Caco-2 (cell line): Measurements from ENCODE around the gene GPER1. TPM values are rescaled to one million over a fixed set of nuclear protein-coding genes. Genes with fewer than 3 reads are reported as not detected.
A peak's percentile ranks its signal among the peaks of the same experiment; 100 is the strongest.

ENCODE experiments used
- BruUV-seq: library from RNA; stranded (reverse); fragments of 400-500 nt; replicated peaks from 2 replicates; lab custom pipeline; 2021; lab: Mats Ljungman, UMichigan
- CTCF ChIA-PET: fragments of 300-600 bp; sonication (Branson Sonifier 250); formaldehyde crosslinking; loops from one replicate; lab custom pipeline; 2022; ENCODE audit warnings: antibody characterized with exemption; lab: Charles Lee
- POLR2A ChIA-PET: fragments of 300-600 bp; sonication (Branson Sonifier 250); formaldehyde crosslinking; loops from one replicate; lab custom pipeline; 2022; ENCODE audit warnings: antibody characterized with exemption; lab: Charles Lee
- DNase-seq, 2 experiments: peaks; one replicate each; pipeline versions ENCODE4 v3.0.0 to v3.0.0-alpha.2; 2020 to 2022
- H3K27me3 ChIP-seq: replicated peaks from 2 replicates; pipeline ENCODE4 v1.6.0; 2011; ENCODE audit warnings: low read length; ENCODE audit not compliant: control insufficient read depth, insufficient read depth
- H3K36me3 ChIP-seq: 2 replicates; pipeline ENCODE4 v1.5.1; 2011; ENCODE audit warnings: low read length; ENCODE audit not compliant: control insufficient read depth, insufficient read depth
- H3K4me1 ChIP-seq: fragments of 250-450 bp; sonication (Bioruptor Pico); 2 replicates; pipeline ENCODE4 v1.5.1; 2020; ENCODE audit warnings: mild to moderate bottlenecking
- H3K4me3 ChIP-seq: 2 replicates; pipeline ENCODE4 v1.5.1; 2011; ENCODE audit warnings: low read depth, mild to moderate bottlenecking, control low read depth, low read length
- H3K9me3 ChIP-seq: fragments of 250-450 bp; sonication (Bioruptor Pico); 2 replicates; pipeline ENCODE4 v1.5.1; 2020; ENCODE audit warnings: mild to moderate bottlenecking, moderate library complexity
- H3K27ac Mint-ChIP-seq: one replicate; pipeline ENCODE4 v1.8.0; 2022; ENCODE audit warnings: mixed read lengths; ENCODE audit not compliant: unreplicated experiment
- H3K27me3 Mint-ChIP-seq: one replicate; pipeline ENCODE4 v1.8.0; 2022; ENCODE audit warnings: mixed read lengths; ENCODE audit not compliant: insufficient read depth, unreplicated experiment
- H3K36me3 Mint-ChIP-seq: one replicate; pipeline ENCODE4 v1.8.0; 2022; ENCODE audit warnings: mild to moderate bottlenecking, mixed read lengths; ENCODE audit not compliant: insufficient read depth, unreplicated experiment
- H3K4me1 Mint-ChIP-seq: one replicate; pipeline ENCODE4 v1.8.0; 2022; ENCODE audit warnings: low read depth, mixed read lengths; ENCODE audit not compliant: unreplicated experiment
- H3K4me3 Mint-ChIP-seq: one replicate; pipeline ENCODE4 v1.8.0; 2022; ENCODE audit warnings: mild to moderate bottlenecking, moderate library complexity, mixed read lengths; ENCODE audit not compliant: unreplicated experiment
- H3K9me3 Mint-ChIP-seq: one replicate; pipeline ENCODE4 v1.8.0; 2022; ENCODE audit warnings: mixed read lengths; ENCODE audit not compliant: unreplicated experiment
- CTCF ChIP-seq, 2 experiments: fragments of 200-600 bp in 1 of 2; IDR thresholded peaks; 1 replicate in 1 of 2; 2 replicates in 1 of 2; pipeline versions ENCODE4 v1.5.1 to v1.8.0; 2011 to 2022; ENCODE audit warnings: antibody characterized with exemption in 1 of 2, control low read depth in 1 of 2, inconsistent platforms in 1 of 2, low read depth in 1 of 2, low read length in 1 of 2, mild to moderate bottlenecking in 1 of 2, moderate library complexity in 1 of 2; ENCODE audit not compliant: insufficient read depth in 1 of 2, severe bottlenecking in 1 of 2, unreplicated experiment in 1 of 2
- intact Hi-C: fragments of 100-400 bp; cut with micrococcal nuclease; formaldehyde crosslinking; loops from one replicate; pipeline ENCODE4 v1.10.0; 2022; ENCODE audit not compliant: unreplicated experiment
- total RNA-seq: library from RNA; stranded (reverse); gene quantifications from 2 replicates; pipeline ENCODE4 v1.2.3, GENCODE V29; 2022

Gene GPER1
- total RNA-seq, 1 experiment from 2014 or later = 0.25 TPM

GRCh38 chr7:1101563-1102431 lies 13.9 kb downstream of the GPER1 start:
- no TSS peak for BruUV-seq
- no peaks in the 10 kb centered on the region for H3K27me3 ChIP-seq
- intact Hi-C loops = no loop called here
- Mint-ChIP-seq H3K9me3 (no peaks in the 10 kb centered on the region), H3K27me3 (no peaks in the 10 kb centered on the region), H3K27ac (peak overlapping the region; percentile 57), H3K4me3 (no peak overlapping the region), H3K36me3 (peaks cover 8% of the 10 kb centered on the region), H3K4me1 (no peaks in the 10 kb centered on the region)
- DNase-seq = no peak
- no peaks in the 10 kb centered on the region for H3K9me3 ChIP-seq
- CTCF ChIA-PET = interaction anchor here (0.6 to 0.8 kb wide), 2 partner anchors 22 to 109 kb away, joined by 3 to 6 read pairs; no protein-coding TSS in a partner anchor
- no peak for TF ChIP-seq CTCF (IDR thresholded peaks at IDR 0.05; ENCODE audit: insufficient read depth in 1 of 2, low read depth in 1 of 2, low read length in 1 of 2, severe bottlenecking in 1 of 2, unreplicated experiment in 1 of 2)
- POLR2A ChIA-PET = no interaction called here
- no peak overlapping the region for H3K4me3 ChIP-seq
- no peaks in the 10 kb centered on the region for H3K36me3 ChIP-seq
- H3K4me1 ChIP-seq = no peaks in the 10 kb centered on the region

DNA sequence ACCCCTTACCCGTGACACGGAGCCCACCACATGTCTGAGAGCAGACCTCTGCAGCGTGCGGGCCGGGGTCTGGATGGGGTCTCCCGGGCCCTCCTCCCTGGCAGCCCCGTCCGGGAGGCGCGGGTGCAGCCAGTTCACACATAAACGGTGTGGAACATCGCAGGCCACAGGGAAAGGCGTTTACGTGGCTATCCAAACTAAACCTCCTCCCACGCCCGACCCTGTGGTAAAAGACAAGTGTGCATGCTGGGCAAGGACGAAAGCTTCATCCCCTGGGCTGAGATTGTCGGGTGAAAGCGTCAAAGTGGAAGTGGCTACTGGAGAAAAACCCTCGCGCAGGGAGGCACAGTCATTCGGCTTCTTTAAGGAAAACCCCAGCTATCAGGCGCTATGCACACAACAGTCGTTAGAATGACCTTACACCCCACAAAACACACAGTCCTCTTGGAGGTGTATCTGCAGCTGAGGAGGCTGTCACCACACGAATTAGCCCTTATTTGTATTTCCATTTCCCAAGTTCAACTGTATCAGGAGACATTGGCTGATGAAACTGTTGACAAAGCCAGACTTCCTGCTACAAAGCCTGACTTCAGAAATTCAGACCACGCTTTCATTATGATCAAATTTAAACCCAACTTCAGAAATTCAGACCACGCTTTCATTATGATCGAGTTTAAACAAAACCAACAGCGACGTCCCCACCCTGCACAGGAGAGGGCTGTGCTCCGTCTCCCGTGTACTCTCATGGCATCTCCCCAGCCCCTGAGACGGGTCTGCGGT lies 15.3 kb downstream of the GPER1 start:
- Histone ChIP-seq H3K27me3 (no peaks in the 10 kb centered on the region), H3K36me3 (no peaks in the 10 kb centered on the region), H3K4me1 (no peaks in the 10 kb centered on the region), H3K4me3 (no peak overlapping the region), H3K9me3 (no peaks in the 10 kb centered on the region)
- Mint-ChIP-seq H3K9me3 (no peaks in the 10 kb centered on the region), H3K27me3 (no peaks in the 10 kb centered on the region), H3K27ac (no peak overlapping the region), H3K4me1 (no peaks in the 10 kb centered on the region), H3K36me3 (peaks cover 8% of the 10 kb centered on the region), H3K4me3 (no peak overlapping the region)
- ChIA-PET CTCF (no interaction called here), POLR2A (no interaction called here)
- no peak for TF ChIP-seq CTCF (IDR thresholded peaks at IDR 0.05; ENCODE audit: insufficient read depth in 1 of 2, low read depth in 1 of 2, low read length in 1 of 2, severe bottlenecking in 1 of 2, unreplicated experiment in 1 of 2)
- BruUV-seq = no TSS peak
- DNase-seq = no peak
- intact Hi-C loops = no loop called here

DNA sequence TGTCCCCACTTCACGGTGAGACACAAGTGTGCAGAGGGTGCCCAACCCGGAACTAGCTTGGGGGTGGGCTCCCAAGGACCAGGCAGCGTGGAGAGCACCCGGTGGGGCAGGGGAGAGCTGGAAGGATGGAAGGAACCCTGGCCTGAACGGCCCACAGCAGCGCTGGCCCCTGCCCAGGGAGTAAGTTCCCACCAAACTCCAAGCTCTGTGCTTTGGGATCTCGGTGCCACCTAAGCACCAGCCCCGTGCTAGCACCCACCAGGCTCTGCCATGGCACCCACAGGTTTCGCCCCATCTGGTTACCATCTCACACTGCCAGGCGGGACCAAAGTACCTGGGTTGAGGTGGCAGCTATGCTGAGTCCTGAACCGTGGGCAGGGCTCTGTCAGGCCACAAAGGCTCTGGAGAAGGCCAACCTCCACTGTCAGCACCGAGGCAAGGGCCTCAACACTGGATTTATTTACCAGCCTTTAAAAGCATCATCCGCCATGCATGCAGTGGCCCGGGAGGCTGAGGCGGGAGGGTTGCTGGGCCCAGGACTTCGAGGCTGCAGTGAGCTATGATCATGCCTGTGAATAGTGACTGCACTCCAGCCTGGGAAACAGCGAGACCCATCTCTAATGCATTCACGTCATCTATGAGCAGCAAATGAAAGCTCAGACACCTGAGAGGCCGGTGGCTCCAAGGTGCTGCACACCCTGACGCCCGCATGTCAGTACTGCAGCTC lies 16.0 kb downstream of the GPER1 start:
- DNase-seq = no peak
- BruUV-seq = no TSS peak
- no peak overlapping the region for H3K27ac Mint-ChIP-seq
- intact Hi-C loops = no loop called here
- CTCF ChIA-PET = no interaction called here
- H3K9me3 Mint-ChIP-seq = no peaks in the 10 kb centered on the region
- H3K4me3 ChIP-seq = no peak overlapping the region
- H3K27me3 Mint-ChIP-seq = no peaks in the 10 kb centered on the region
- no peaks in the 10 kb centered on the region for H3K36me3 ChIP-seq
- no peak overlapping the region for H3K4me3 Mint-ChIP-seq
- POLR2A ChIA-PET = no interaction called here
- no peaks in the 10 kb centered on the region for H3K4me1 ChIP-seq
- no peaks in the 10 kb centered on the region for H3K4me1 Mint-ChIP-seq
- H3K36me3 Mint-ChIP-seq = peaks cover 8% of the 10 kb centered on the region
- H3K9me3 ChIP-seq = no peaks in the 10 kb centered on the region
- no peaks in the 10 kb centered on the region for H3K27me3 ChIP-seq
- TF ChIP-seq CTCF (IDR thresholded peaks at IDR 0.05; ENCODE audit: insufficient read depth in 1 of 2, low read depth in 1 of 2, low read length in 1 of 2, severe bottlenecking in 1 of 2, unreplicated experiment in 1 of 2) = no peak
